Measurements from ENCODE around the gene LATS1.

DNA sequence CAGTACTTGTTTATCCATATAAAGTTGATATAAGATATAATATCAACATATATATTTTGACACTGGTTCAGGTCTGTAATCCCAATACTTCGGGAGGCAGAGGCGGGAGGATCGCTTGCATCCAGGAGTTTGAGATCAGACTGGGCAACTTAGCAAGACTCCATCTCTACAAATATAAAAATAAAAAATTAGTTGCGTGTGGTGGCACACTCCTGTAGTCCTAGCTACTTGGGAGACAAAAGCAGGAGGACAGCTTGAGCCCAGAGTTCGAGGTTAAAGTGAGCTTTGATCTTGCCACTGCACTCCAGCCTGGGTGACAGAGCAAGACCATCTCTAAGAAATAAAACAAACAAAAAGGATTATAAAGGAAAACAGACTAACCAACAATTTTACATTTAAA is 60.5 kb downstream of the LATS1 start:
- TF ChIP-seq, protein P1, sequence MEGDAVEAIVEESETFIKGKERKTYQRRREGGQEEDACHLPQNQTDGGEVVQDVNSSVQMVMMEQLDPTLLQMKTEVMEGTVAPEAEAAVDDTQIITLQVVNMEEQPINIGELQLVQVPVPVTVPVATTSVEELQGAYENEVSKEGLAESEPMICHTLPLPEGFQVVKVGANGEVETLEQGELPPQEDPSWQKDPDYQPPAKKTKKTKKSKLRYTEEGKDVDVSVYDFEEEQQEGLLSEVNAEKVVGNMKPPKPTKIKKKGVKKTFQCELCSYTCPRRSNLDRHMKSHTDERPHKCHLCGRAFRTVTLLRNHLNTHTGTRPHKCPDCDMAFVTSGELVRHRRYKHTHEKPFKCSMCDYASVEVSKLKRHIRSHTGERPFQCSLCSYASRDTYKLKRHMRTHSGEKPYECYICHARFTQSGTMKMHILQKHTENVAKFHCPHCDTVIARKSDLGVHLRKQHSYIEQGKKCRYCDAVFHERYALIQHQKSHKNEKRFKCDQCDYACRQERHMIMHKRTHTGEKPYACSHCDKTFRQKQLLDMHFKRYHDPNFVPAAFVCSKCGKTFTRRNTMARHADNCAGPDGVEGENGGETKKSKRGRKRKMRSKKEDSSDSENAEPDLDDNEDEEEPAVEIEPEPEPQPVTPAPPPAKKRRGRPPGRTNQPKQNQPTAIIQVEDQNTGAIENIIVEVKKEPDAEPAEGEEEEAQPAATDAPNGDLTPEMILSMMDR (IDR thresholded peaks at IDR 0.05): no peak
- no peak for TF ChIP-seq POLR2A (IDR thresholded peaks at IDR 0.05)

Data from upper lobe of left lung (tissue), 4 donors.